GM21360 (cell line): Measurements from ENCODE around the gene METTL16.
"Not testable (repeated sequence)": the region's sequence is repeated elsewhere in the genome, so short reads cannot be mapped to it uniquely, and the experiment has no call there.

ENCODE experiments used
- ATAC-seq: cut with Tn5 transposase; IDR thresholded peaks from one replicate; pipeline ENCODE4 v1.9.1; 2021; ENCODE audit warnings: mild to moderate bottlenecking, moderate library complexity; ENCODE audit not compliant: unreplicated experiment

The METTL16 gene

GRCh38 chr17:2511462-2512369 lies at the start of gene METTL16:
Gene METTL16 (minus strand): TSS chr17:2511888. CDS start chr17:2502331, 9,557 bp downstream.
- peak; percentile 94 for ATAC-seq

- no peak for ATAC-seq
Observed at GRCh38 chr17:2560658-2561057, 49.0 kb upstream of the METTL16 start.

- no peak for ATAC-seq
Observed at GRCh38 chr17:2551928-2552327, 40.2 kb upstream of the METTL16 start.

GRCh38 chr17:2551493-2551892 lies 39.8 kb upstream of the METTL16 start:
- no peak for ATAC-seq

GRCh38 chr17:2549392-2550211 lies 37.9 kb upstream of the METTL16 start:
- no peak for ATAC-seq

DNA sequence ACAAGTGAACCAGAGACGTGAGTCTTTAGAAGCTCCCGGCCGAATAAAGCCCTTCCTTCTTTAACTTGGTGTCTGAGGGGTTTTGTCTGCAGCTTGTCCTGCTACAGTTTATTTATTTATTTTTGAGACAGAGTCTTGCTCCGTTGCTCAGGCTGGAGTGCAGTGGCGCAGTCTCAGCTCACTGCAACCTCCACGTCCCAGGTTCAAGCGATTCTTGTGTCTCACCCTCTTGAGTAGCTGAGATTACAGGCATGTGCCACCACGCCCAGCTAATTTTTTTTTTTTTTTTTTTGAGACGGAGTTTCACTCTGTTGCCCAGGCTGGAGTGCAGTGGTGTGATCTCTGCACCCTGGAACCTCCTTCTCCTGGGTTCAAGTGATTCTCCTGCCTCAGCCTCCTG lies 36.3 kb upstream of the METTL16 start:
- not testable (repeated sequence) for ATAC-seq

GRCh38 chr17:2547176-2547575 lies 35.5 kb upstream of the METTL16 start:
- no peak for ATAC-seq

GRCh38 chr17:2545393-2545792 lies 33.7 kb upstream of the METTL16 start:
- no peak for ATAC-seq

- no peak for ATAC-seq
Observed at GRCh38 chr17:2542456-2542855, 30.8 kb upstream of the METTL16 start.

GRCh38 chr17:2542056-2542455 lies 30.4 kb upstream of the METTL16 start:
- ATAC-seq, result no peak

- not testable (repeated sequence) for ATAC-seq
Observed at GRCh38 chr17:2537579-2537978, 25.9 kb upstream of the METTL16 start.

DNA sequence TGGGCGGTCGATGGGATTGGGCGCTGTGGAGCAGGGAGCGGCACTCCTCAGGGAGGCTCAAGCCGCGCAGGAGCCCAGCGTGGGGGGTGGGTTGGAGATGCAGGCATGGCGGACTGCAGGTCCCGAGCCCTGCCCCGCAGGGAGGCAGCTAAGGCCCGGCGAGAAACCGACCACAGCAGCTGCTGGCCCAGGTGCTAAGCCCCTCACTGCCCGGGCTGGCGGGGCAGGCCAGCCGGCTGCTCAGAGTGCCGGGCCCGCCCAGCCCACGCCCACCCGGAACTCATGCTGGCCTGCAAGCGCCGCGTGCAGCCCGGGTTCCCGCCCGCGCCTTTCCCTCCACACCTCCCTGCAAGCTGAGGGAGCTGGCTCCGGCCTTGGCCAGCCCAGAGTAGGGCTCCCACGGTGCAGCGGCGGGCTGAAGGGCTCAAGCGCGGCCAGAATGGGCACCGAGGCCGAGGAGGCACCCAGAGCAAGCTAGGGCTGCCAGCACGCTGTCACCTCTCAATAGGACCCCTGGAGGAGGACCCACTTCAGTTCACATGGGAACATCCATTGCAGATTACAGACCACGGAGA lies 20.5 kb upstream of the METTL16 start:
- no peak for ATAC-seq

DNA sequence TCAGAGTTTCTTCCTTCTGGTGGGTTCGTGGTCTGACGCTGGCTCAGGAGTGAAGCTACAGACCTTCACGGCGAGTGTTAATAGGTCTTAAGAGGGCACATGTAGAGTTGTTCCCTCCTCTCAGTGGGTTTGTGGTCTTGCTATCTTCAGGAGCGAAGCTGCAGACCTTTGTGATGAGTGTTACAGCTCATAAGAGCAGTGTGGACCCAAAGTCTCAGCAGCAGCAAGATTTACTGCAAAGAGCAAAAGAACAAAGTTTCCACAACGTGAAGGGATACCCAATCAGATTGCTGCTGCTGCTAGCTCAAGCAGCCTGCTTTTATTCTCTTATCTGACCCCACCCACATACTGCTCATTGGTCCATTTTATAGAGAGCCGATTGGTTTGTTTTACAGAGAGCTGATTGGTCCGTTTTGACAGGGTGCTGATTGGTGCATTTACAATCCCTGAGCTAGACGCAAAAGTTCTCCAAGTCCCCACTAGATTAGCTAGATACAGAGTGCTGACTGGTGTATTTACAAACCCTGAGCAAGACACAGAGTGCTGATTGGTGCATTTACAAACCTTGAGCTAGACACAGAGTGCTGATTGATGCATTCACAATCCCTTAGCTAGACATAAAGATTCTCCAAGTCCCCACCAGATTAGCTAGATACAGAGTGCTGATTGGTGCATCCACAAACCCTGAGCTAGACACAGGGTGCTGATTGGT lies 19.7 kb upstream of the METTL16 start:
- not testable (repeated sequence) for ATAC-seq

DNA sequence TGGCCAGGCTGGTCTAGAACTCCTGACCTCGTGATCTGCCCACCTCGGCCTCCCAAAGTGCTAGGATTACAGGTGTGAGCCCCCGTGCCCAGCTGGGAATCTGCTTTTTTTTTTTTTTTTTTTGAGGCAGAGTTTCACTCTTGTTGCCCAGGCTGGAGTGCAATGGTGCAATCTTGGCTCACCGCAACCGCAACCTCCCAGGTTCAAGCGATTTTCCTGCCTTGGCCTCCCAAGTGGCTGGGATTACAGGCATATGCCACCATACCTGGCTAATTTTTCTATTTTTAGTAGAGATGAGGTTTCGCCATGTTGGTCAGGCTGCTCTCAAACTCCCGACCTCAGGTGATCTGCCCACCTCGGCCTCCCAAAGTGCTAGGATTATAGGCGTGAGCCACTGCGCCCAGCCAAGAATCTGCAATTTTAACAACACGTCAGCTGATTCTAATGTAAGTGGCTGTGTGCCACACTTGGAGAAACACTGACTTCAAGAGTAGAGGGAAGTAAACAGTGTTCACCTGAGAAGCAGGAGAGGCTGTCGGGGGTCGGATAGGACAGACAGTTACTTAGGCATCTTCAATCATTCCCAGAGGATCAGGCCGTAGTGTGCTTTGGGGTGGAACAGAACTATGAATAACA lies 10.2 kb upstream of the METTL16 start:
- not testable (repeated sequence) for ATAC-seq

DNA sequence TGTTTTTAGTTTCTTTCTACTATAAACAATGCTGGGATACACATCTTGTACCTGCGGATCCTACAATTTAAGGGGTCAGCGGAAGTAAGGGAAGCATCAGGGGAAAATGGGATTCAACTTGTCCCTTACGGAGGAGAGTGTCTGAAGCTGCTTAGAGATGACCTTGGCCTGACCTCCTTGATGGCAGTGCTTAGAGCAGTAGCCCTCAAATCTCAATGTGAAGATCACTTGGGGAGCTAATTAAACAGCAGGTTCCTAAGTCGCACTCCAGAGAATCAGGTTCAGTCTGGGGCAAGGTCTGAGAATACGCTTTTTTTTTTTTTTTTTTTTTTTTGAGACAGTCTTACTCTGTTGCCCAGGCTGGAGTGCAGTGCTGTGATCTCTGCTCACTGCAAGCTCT lies 9.6 kb upstream of the METTL16 start:
- no peak for ATAC-seq

DNA sequence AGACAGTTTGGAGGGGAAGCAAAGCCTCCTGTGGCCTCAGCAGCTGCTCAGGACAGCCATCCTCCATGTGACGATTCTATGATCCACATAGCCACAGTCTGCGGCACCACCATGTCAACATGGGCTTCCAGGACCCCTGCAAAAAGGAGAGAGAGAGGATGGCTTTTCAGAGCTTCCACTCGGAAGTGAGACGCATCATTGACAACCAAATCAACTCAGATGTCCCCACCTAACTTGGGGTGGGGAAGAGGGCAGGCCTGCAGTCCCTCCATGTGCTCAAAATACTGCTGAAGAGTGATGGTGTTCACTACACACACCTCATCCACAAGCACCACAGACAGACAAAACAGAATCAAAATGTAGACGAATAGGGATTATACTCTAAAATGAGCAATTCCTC lies 5.9 kb upstream of the METTL16 start:
- no peak for ATAC-seq

GRCh38 chr17:2511138-2511461 lies 588 bp downstream of the METTL16 start:
- no peak for ATAC-seq

DNA sequence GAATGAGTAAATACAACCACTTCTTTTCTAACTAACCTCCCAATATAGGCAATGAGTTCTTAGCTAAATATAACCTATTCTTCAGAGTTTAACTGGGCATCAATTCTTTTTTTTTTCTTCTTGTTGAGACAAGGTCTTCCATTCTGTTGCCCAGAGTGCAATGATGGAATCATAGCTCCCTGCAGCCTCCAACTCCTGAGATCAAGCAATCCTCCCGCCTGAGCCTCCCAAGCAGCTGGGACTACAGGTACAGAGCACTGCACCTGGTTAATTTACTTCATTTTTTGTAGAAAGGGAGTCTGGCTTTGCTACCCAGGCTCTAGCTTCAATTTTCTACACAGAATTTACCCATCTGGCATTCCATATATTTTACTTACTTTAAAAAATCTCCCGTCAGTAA lies 1.1 kb downstream of the METTL16 start:
- no peak for ATAC-seq

GRCh38 chr17:2508035-2508434 lies 3.7 kb downstream of the METTL16 start:
- no peak for ATAC-seq

GRCh38 chr17:2507015-2507414 lies 4.7 kb downstream of the METTL16 start:
- ATAC-seq, result not testable (repeated sequence)
